Progenitor cell of endocrine pancreas (in vitro differentiated cells): ENCODE measurements around the gene REM2. TPM values are rescaled to one million over a fixed set of nuclear protein-coding genes. Genes with fewer than 3 reads are reported as not detected.
A peak's percentile ranks its signal among the peaks of the same experiment; 100 is the strongest.

Source experiments
- DNase-seq: peaks from one replicate; pipeline ENCODE4 v3.0.0; 2021; ENCODE audit warnings: low spot score; ENCODE audit not compliant: unreplicated experiment
- H3K27ac Mint-ChIP-seq: 2 replicates; pipeline ENCODE4 v1.8.0; 2021; ENCODE audit warnings: mild to moderate bottlenecking, moderate library complexity, mixed read lengths
- H3K27me3 Mint-ChIP-seq: 2 replicates; pipeline ENCODE4 v1.8.0; 2021; ENCODE audit warnings: mixed read lengths
- H3K36me3 Mint-ChIP-seq: 2 replicates; pipeline ENCODE4 v1.8.0; 2022; ENCODE audit warnings: mixed read lengths; ENCODE audit not compliant: insufficient read depth
- H3K4me1 Mint-ChIP-seq: 2 replicates; pipeline ENCODE4 v1.8.0; 2021; ENCODE audit warnings: low read depth, mixed read lengths
- H3K4me3 Mint-ChIP-seq: 2 replicates; pipeline ENCODE4 v1.8.0; 2021; ENCODE audit warnings: low read depth, mild to moderate bottlenecking, moderate library complexity, mixed read lengths
- H3K9me3 Mint-ChIP-seq: 2 replicates; pipeline ENCODE4 v1.8.0; 2021; ENCODE audit warnings: low read depth, mixed read lengths
- long read RNA-seq: library from polyadenylated mRNA; unstranded; transcript quantifications from one replicate; pipeline ENCODE4 v2.0.0, GENCODE V29; 2020
- total RNA-seq: library from RNA; stranded (reverse); gene quantifications from 2 replicates; pipeline ENCODE4 v1.2.1, GENCODE V29; 2021
- TF ChIP-seq, protein P1 (sequence below): fragments of 200-600 bp; sonication (generic); IDR thresholded peaks from one replicate; pipeline ENCODE4 v1.5.0; 2021; ENCODE audit warnings: antibody characterized with exemption, mild to moderate bottlenecking; ENCODE audit not compliant: unreplicated experiment

Gene REM2
- total RNA-seq: 10.0 and 11.3 TPM in 2 replicates
- long read RNA-seq, partial matches to known transcripts: 0 of 2 reads
- long read RNA-seq, other reads (novel, unspliced or antisense): 1 of 2 reads

DNA sequence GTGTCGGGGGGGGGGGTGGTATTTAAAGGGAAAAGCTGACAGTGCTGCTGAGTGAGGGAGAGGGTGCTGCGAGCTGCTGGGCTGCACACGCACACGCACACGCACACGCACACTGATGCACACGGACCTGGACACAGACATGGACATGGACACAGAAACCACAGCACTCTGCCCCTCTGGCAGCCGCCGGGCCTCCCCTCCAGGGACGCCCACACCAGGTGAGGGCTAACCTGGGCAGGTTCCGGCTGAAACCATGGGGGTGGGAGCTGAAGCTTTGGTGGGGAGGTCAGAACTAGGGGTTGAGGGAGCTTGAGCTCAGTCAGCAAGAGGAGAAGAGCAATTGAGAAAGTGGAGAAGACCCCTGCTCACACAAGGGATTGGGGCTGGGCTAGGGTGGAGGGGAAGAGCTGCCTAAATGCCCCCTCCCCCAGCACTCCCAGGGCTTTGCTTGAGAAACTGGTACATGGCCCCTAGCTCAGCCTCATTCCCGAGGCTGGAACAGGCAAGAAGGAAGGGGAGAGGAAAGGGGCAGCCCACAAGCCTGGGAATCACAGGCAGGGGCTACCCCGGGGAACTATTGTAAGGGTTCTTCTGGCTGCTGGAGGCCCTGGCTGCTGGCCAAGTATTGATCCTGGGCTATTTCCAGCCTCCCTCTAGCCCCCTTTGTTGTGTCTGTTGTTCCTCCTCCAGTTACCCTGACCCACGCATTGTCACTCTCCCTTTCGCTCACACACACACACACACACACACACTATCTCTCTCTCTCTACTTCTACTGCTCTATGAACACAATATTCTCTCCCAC is at the start of gene REM2:
REM2 (plus strand) TSS at position 50 of the 804 bp plus-strand sequence; CDS start at position 116, 66 bp downstream.
- DNase-seq: peak; percentile 28
- Mint-ChIP-seq H3K9me3 (no peaks in the 10 kb centered on the region), H3K36me3 (peaks cover 7% of the 10 kb centered on the region), H3K27me3 (no peaks in the 10 kb centered on the region), H3K4me3 (peak within 1 kb of the TSS; percentile 86), H3K27ac (peak within 1 kb of the TSS; percentile 98), H3K4me1 (peaks cover 40% of the 10 kb centered on the region)
- TF ChIP-seq, protein P1, sequence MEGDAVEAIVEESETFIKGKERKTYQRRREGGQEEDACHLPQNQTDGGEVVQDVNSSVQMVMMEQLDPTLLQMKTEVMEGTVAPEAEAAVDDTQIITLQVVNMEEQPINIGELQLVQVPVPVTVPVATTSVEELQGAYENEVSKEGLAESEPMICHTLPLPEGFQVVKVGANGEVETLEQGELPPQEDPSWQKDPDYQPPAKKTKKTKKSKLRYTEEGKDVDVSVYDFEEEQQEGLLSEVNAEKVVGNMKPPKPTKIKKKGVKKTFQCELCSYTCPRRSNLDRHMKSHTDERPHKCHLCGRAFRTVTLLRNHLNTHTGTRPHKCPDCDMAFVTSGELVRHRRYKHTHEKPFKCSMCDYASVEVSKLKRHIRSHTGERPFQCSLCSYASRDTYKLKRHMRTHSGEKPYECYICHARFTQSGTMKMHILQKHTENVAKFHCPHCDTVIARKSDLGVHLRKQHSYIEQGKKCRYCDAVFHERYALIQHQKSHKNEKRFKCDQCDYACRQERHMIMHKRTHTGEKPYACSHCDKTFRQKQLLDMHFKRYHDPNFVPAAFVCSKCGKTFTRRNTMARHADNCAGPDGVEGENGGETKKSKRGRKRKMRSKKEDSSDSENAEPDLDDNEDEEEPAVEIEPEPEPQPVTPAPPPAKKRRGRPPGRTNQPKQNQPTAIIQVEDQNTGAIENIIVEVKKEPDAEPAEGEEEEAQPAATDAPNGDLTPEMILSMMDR: no peak

- Mint-ChIP-seq H3K4me1 (peaks cover 27% of the 10 kb centered on the region), H3K27me3 (no peaks in the 10 kb centered on the region), H3K27ac (peak overlapping the region; percentile 99), H3K36me3 (peaks cover 3% of the 10 kb centered on the region), H3K9me3 (no peaks in the 10 kb centered on the region), H3K4me3 (peak overlapping the region; percentile 100)
- TF ChIP-seq, protein P1: no peak
- no peak for DNase-seq
Observed at GRCh38 chr14:22835505-22835904, 47.5 kb upstream of the REM2 start.

- Mint-ChIP-seq H3K4me3 (peak within 1 kb of the TSS; percentile 100), H3K36me3 (peaks cover 3% of the 10 kb centered on the region), H3K27ac (peak within 1 kb of the TSS; percentile 99), H3K9me3 (no peaks in the 10 kb centered on the region), H3K4me1 (peaks cover 24% of the 10 kb centered on the region), H3K27me3 (no peaks in the 10 kb centered on the region)
- TF ChIP-seq, protein P1: peak; percentile 51
- DNase-seq: peak; percentile 26
Observed at GRCh38 chr14:22836301-22837113, 46.5 kb upstream of the REM2 start, which contains the start of gene MMP14. MMP14 (plus strand) TSS chr14:22836585; CDS start chr14:22836818, 233 bp downstream.

DNA sequence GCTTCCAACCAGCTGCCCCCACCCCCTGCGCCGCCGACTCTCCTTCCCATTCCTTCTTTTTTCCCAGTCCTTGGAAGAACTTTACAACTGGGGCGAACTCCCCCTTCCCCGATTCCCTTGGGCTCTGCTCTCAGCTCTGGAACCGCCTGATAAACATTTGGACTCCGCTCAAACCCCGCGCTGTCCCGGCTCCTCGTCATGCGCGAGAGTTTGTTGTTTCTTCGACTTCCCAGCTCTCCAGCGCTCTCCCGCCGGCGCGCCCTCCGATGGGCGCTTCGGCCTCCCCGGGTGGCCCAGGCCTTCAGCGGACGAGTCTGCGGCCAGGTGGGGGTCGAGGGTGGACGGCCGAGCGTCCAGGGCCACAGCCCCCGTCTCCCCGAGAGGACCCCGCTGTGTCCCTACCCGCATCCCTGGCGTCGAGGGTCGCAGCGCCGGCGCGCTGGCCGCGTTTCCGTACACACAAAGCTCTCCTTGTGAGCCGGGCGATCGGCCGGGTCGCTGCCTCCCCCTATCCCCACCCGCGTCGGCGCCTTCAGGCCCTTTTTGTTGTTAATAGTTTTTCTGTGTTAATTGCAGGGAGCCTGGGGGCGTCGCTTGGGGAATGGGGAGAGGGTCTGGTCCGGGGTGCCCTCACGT is 45.8 kb upstream of the REM2 start:
- no peaks in the 10 kb centered on the region for H3K9me3 Mint-ChIP-seq
- no peaks in the 10 kb centered on the region for H3K27me3 Mint-ChIP-seq
- peak overlapping the region; percentile 100 for H3K4me3 Mint-ChIP-seq
- peak; percentile 42 for DNase-seq
- H3K27ac Mint-ChIP-seq: peak overlapping the region; percentile 99
- peaks cover 22% of the 10 kb centered on the region for H3K4me1 Mint-ChIP-seq
- peaks cover 4% of the 10 kb centered on the region for H3K36me3 Mint-ChIP-seq
- TF ChIP-seq, protein P1: no peak
